Transverse colon (tissue), 4 donors: Measurements from ENCODE around the gene MRAP2. TPM values are rescaled to one million over a fixed set of nuclear protein-coding genes. Genes with fewer than 3 reads are reported as not detected.

Experiments used
- DNase-seq: peaks from one replicate; pipeline ENCODE4 v3.0.0-alpha.2; 2019
- H3K27ac ChIP-seq, 4 donors: fragments of 200-600 bp; sonication (generic); 2 replicates each; pipeline ENCODE4 v1.5.1; 2016 to 2018; ENCODE audit warnings: inconsistent platforms in 4 of 4
- H3K27me3 ChIP-seq: fragments of 200-600 bp; sonication (generic); 2 replicates; pipeline ENCODE4 v1.5.1; 2017; ENCODE audit warnings: inconsistent platforms
- H3K36me3 ChIP-seq, 4 donors: fragments of 200-600 bp; sonication (generic); 2 replicates each; pipeline ENCODE4 v1.5.1; 2017 to 2019; ENCODE audit warnings: inconsistent platforms in 4 of 4
- H3K4me1 ChIP-seq, 4 donors: fragments of 200-600 bp; sonication (generic); 2 replicates each; pipeline ENCODE4 v1.5.1; 2017 to 2020; ENCODE audit warnings: inconsistent platforms in 4 of 4
- H3K4me3 ChIP-seq, 4 donors: fragments of 200-600 bp; sonication (generic); 1 replicate in 1 of 4; 2 replicates in 3 of 4; pipeline versions ENCODE4 v1.5.1 to v1.6.1; 2017 to 2019; ENCODE audit warnings: inconsistent platforms in 4 of 4
- H3K9me3 ChIP-seq, 2 donors: fragments of 200-600 bp; sonication (generic); 2 replicates each; pipeline ENCODE4 v1.5.1; 2017 to 2019; ENCODE audit warnings: inconsistent platforms in 2 of 2
- EP300 ChIP-seq: sonication (generic); formaldehyde crosslinking; IDR thresholded peaks from one replicate; pipeline ENCODE4 v1.6.1; 2017; ENCODE audit warnings: antibody characterized with exemption, low read depth
- POLR2A ChIP-seq: fragments of 450-650 bp; IDR thresholded peaks from one replicate; pipeline ENCODE4 v1.6.1; 2016; ENCODE audit warnings: antibody characterized with exemption, mild to moderate bottlenecking, moderate library complexity
- POLR2AphosphoS5 ChIP-seq, 3 donors: sonication (generic); formaldehyde crosslinking; IDR thresholded peaks; one replicate each; pipeline ENCODE4 v1.6.1; 2016; ENCODE audit warnings: antibody characterized with exemption in 3 of 3
- WGBS, 2 donors: methylation state at CpG; one replicate each; pipeline ENCODE4 v1.1.5; 2018; ENCODE audit warnings: low coverage in 1 of 2; 5-methylcytosine and 5-hydroxymethylcytosine counted together
- in situ Hi-C, 4 donors: fragments of 200-750 bp; cut with MboI; loops; one replicate each; pipeline versions ENCODE4 v1.15.0 to v1.15.1; 2017; ENCODE audit warnings: low sequenced_read_pairs in 3 of 4, low pct_ligation_motif_present in 1 of 4, low pct_unique_long_range_greater_than_20kb in 1 of 4
- intact Hi-C: fragments of 100-400 bp; cut with DNase I; formaldehyde crosslinking; loops from one replicate; pipeline ENCODE4 v1.15.1; 2023; ENCODE audit warnings: low total_unique reads
- total RNA-seq, 4 donors: library from RNA; depleted of rRNA; stranded (reverse); fragments of >200 nt; gene quantifications; one replicate each; pipeline ENCODE4 v1.1.0, GENCODE V29; 2016
- TF ChIP-seq, protein P1 (sequence below), 5 experiments: fragments of 200-600 bp in 3 of 5; fragments of 450-650 bp in 2 of 5; sonication (generic) in 3 of 5; IDR thresholded peaks; 1 replicate in 2 of 5; 2 replicates in 3 of 5; pipeline ENCODE4 v1.5.1; 2016 to 2017; ENCODE audit warnings: antibody characterized with exemption in 5 of 5, inconsistent platforms in 3 of 5, mild to moderate bottlenecking in 2 of 5, moderate library complexity in 1 of 5

Gene MRAP2
- total RNA-seq, 4 donors from 2014 or later: 0.80 to 5.1 (median 2.9) TPM

DNA sequence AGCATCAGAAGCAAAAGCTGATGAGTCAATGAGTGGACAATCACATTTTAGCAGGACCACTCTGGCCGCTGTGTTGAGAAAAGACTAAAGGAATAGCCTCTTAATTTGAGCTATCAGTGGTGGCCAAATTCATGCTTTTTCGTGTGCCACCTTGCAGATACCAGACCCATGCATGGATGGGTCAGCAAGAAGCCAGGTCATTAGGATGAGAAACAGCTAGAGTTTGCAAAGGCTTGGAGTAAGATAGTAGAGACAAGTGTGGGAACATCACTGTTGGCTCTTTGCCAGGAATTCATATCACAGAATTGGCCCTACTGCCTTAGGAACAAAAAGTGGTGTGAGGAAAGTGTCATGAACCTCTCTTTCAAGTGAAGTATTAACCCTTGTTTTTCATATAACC lies 25.5 kb downstream of the MRAP2 start:
- no peak for TF ChIP-seq EP300
- no peak for TF ChIP-seq POLR2A
- TF ChIP-seq, protein P1, sequence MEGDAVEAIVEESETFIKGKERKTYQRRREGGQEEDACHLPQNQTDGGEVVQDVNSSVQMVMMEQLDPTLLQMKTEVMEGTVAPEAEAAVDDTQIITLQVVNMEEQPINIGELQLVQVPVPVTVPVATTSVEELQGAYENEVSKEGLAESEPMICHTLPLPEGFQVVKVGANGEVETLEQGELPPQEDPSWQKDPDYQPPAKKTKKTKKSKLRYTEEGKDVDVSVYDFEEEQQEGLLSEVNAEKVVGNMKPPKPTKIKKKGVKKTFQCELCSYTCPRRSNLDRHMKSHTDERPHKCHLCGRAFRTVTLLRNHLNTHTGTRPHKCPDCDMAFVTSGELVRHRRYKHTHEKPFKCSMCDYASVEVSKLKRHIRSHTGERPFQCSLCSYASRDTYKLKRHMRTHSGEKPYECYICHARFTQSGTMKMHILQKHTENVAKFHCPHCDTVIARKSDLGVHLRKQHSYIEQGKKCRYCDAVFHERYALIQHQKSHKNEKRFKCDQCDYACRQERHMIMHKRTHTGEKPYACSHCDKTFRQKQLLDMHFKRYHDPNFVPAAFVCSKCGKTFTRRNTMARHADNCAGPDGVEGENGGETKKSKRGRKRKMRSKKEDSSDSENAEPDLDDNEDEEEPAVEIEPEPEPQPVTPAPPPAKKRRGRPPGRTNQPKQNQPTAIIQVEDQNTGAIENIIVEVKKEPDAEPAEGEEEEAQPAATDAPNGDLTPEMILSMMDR (IDR thresholded peaks at IDR 0.05): no peak
- TF ChIP-seq POLR2AphosphoS5 (IDR thresholded peaks at IDR 0.05): no peak
- Histone ChIP-seq H3K9me3 (no peaks in the 10 kb centered on the region), H3K36me3 (no peaks in the 10 kb centered on the region), H3K4me3 (no peak overlapping the region), H3K27me3 (no peaks in the 10 kb centered on the region), H3K4me1 (no peaks in the 10 kb centered on the region), H3K27ac (no peak overlapping the region)
- intact Hi-C loops (no loop called here), in situ Hi-C loops (no loop called here)
- 80 to 82% methylated on average over 1 to 2 of the region's 2 CpGs for WGBS, 2 donors
- DNase-seq: no peak

DNA sequence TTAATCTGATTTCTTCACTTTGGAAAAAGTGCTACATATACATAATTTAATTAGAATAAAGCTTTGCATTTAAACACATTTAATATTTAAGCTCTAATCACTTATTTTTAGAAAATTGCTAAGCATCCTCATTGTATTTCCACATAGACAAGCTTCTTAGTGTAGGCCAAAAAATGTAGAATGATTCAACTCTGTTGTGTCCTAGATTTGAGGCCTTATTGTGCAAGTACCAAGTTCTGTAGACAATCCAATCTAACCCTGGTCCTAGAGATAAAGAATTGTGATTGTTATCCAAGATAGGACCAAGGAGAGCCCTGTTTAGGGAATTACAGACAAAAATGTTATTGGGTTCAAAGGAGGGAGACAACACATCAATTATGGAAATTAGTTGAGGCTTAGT lies 27.6 kb downstream of the MRAP2 start:
- intact Hi-C loops: no loop called here
- in situ Hi-C loops: no loop called here
- TF ChIP-seq POLR2AphosphoS5 (IDR thresholded peaks at IDR 0.05) (no peak), EP300 (no peak), POLR2A (no peak)
- TF ChIP-seq, protein P1 (IDR thresholded peaks at IDR 0.05): no peak

DNA sequence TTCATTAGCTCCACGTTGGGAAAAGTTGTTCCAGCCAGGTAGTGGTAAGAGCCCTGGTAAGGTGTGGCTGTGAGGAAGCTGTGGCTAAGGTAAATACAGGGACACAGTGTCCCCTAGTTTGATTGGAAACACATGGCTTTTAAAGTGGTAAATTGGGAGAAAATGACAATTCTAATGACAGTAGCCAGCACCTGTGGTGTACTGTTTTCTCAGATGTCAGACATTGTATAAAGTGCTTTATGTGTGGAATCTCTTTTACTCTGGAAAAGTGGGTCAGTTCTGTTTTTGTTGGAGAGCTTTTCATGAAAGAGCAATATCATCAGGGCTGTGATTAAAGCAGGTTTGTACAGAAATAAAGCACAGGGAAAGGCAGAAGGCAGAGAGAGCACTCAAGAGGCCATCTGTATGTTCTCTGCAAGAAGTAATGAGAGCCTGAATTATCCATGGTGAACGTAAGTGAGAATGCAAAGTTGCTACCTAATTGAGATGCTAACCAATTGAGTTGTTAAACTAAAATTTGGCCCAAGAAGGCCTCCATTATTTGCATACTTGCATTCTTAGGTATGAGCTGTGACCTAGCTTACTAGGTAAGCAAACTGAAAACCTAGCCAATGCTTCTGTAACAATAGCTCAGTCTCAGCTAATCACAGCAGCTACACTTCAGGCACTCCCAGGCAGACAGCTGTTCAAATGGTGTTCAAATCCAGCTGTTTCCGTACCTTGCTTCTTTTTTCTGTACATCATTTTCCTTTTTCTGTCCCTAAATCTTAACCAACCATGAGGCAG lies 28.2 kb downstream of the MRAP2 start:
- in situ Hi-C loops (no loop called here), intact Hi-C loops (no loop called here)
- Histone ChIP-seq H3K27ac (no peak overlapping the region), H3K9me3 (no peaks in the 10 kb centered on the region), H3K4me3 (no peak overlapping the region), H3K4me1 (no peaks in the 10 kb centered on the region), H3K27me3 (no peaks in the 10 kb centered on the region), H3K36me3 (no peaks in the 10 kb centered on the region)
- TF ChIP-seq EP300 (no peak), POLR2AphosphoS5 (IDR thresholded peaks at IDR 0.05) (no peak), POLR2A (no peak)
- TF ChIP-seq, protein P1 (IDR thresholded peaks at IDR 0.05): no peak
- WGBS, 2 donors: 60 to 65% methylated on average over 1 to 3 of the region's 3 CpGs
- DNase-seq: no peak

More for the DNA sequence above, 27.6 kb downstream of the MRAP2 start:
- Histone ChIP-seq H3K36me3 (no peaks in the 10 kb centered on the region), H3K9me3 (no peaks in the 10 kb centered on the region), H3K4me3 (no peak overlapping the region), H3K27me3 (no peaks in the 10 kb centered on the region), H3K4me1 (no peaks in the 10 kb centered on the region), H3K27ac (no peak overlapping the region)
- DNase-seq: no peak

DNA sequence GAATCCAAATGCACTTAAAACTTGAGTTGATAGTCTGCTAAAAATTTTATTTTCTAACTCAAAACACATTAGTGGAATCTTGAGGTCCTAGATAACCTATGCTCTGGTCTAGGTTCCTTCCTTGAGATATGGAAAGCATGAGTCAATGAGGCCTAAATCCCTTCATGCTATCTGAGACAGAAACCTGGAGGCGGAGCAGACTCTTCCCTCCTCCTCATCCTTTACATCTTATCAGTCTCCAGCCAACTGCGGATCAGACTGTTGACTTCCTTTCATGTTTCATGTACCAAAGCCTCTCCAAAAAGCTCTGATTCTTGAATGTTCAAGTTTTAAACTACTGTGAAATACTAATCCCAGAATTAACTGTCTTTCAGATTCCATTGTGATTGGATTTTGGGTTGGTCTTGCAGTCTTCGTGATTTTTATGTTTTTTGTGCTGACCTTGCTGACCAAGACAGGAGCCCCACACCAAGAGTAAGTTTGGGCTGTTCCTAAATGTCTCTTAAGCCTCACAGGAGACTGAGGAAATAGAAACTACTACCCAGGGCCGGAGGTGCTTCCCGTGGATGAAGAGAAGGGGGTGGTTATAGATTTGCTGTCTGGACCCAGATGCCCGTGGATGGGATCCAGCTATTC lies 29.1 kb downstream of the MRAP2 start:
- no peak for TF ChIP-seq POLR2AphosphoS5 (IDR thresholded peaks at IDR 0.05)
- TF ChIP-seq, protein P1 (IDR thresholded peaks at IDR 0.05): no peak
- TF ChIP-seq EP300: no peak
- no peak for TF ChIP-seq POLR2A
- 85 to 97% methylated on average over 5 to 6 of the region's 6 CpGs for WGBS, 2 donors
- Histone ChIP-seq H3K27ac (no peak overlapping the region), H3K27me3 (no peaks in the 10 kb centered on the region), H3K9me3 (no peaks in the 10 kb centered on the region), H3K4me3 (no peak overlapping the region), H3K4me1 (no peaks in the 10 kb centered on the region), H3K36me3 (no peaks in the 10 kb centered on the region)
- in situ Hi-C loops: no loop called here
- no peak for DNase-seq
- intact Hi-C loops: no loop called here
